RWPE2 (cell line): Measurements from ENCODE around the gene DDC.
A peak's percentile ranks its signal among the peaks of the same experiment; 100 is the strongest.

Source experiments
- ATAC-seq: fragments of 200-7000 bp; cut with Tn5 transposase; 3 replicates; pipeline ENCODE4 v1.9.1; 2021; ENCODE audit warnings: low read depth
- DNase-seq: peaks from one replicate; pipeline ENCODE4 v3.0.0-alpha.2; 2020; ENCODE audit warnings: low spot score
- H3K27ac ChIP-seq: fragments of 450-650 bp; 2 replicates; pipeline ENCODE4 v1.5.1; 2017; ENCODE audit warnings: mild to moderate bottlenecking; ENCODE audit not compliant: poor library complexity, severe bottlenecking
- H3K27me3 ChIP-seq: fragments of 250-450 bp; sonication (Bioruptor Pico); 2 replicates; pipeline ENCODE4 v1.5.1; 2021; ENCODE audit warnings: mild to moderate bottlenecking, moderate library complexity; ENCODE audit not compliant: insufficient read depth, poor library complexity, severe bottlenecking
- H3K36me3 ChIP-seq: fragments of 250-450 bp; sonication (Bioruptor Pico); 2 replicates; pipeline ENCODE4 v1.5.1; 2020; ENCODE audit warnings: low read depth, mild to moderate bottlenecking, moderate library complexity
- H3K4me1 ChIP-seq: fragments of 250-450 bp; sonication (Bioruptor Pico); 2 replicates; pipeline ENCODE4 v1.5.1; 2021; ENCODE audit warnings: mild to moderate bottlenecking, moderate library complexity; ENCODE audit not compliant: insufficient read depth, poor library complexity, severe bottlenecking
- H3K4me3 ChIP-seq: fragments of 250-450 bp; sonication (Bioruptor Pico); 2 replicates; pipeline ENCODE4 v1.5.1; 2021; ENCODE audit warnings: mild to moderate bottlenecking, moderate library complexity; ENCODE audit not compliant: severe bottlenecking
- H3K9me3 ChIP-seq: fragments of 250-450 bp; sonication (Bioruptor Pico); 2 replicates; pipeline ENCODE4 v1.5.1; 2021; ENCODE audit warnings: mild to moderate bottlenecking, moderate library complexity; ENCODE audit not compliant: severe bottlenecking
- TF ChIP-seq, protein P1 (sequence below): fragments of 450-650 bp; IDR thresholded peaks from one replicate; pipeline ENCODE4 v1.5.1; 2017; ENCODE audit warnings: mild to moderate bottlenecking, moderate library complexity; ENCODE audit not compliant: poor library complexity, severe bottlenecking

Gene DDC

DNA sequence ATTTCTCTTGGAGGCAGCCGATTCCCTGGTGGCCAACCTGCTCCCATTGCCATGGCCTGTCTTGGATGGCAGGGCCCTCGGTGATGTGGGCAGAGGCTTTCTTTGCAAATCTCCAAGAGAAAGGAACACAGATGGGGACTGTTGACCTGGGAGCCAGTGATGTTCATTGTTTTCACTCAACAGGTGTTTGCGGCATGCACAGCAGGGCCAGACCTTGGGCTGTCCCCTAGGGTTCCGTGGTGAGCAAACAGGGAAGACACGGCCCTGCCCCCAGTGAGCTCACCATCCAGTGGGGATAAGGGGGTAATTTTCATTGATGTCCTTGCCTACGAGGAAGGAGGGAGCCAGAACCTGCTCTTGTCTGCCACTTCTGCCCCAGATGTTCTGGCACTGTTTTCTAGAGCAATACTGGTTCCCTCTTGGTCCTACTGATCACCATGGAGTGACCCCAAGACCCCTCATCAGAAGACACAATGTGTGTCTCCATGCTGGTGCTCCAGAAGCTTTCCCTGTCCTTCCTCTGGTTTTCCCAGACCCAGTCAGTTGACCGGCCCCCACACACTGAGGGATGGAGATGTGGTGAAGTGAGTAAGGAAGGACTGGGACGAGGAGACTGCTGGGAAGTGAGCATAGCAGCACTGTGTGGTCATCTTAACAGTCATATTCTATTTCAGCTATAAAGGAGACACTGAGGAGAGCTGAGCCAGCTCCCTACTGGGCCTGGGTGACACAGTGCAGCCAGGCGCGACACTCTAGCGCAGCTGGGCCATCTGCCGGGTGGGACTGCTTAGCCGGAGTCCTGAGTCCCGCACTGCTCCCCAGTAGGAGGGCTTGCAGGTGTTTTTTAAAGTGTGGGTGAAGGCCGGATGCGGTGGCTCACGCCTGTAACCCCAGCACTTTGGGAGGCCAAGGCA lies 94.7 kb downstream of the DDC start:
- no peak for DNase-seq
- H3K9me3 ChIP-seq = no peaks in the 10 kb centered on the region
- H3K4me3 ChIP-seq = no peak overlapping the region
- TF ChIP-seq, protein P1, sequence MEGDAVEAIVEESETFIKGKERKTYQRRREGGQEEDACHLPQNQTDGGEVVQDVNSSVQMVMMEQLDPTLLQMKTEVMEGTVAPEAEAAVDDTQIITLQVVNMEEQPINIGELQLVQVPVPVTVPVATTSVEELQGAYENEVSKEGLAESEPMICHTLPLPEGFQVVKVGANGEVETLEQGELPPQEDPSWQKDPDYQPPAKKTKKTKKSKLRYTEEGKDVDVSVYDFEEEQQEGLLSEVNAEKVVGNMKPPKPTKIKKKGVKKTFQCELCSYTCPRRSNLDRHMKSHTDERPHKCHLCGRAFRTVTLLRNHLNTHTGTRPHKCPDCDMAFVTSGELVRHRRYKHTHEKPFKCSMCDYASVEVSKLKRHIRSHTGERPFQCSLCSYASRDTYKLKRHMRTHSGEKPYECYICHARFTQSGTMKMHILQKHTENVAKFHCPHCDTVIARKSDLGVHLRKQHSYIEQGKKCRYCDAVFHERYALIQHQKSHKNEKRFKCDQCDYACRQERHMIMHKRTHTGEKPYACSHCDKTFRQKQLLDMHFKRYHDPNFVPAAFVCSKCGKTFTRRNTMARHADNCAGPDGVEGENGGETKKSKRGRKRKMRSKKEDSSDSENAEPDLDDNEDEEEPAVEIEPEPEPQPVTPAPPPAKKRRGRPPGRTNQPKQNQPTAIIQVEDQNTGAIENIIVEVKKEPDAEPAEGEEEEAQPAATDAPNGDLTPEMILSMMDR = no peak
- no peaks in the 10 kb centered on the region for H3K27me3 ChIP-seq
- H3K36me3 ChIP-seq = no peaks in the 10 kb centered on the region
- no peaks in the 10 kb centered on the region for H3K4me1 ChIP-seq
- no peak for ATAC-seq
- no peak overlapping the region for H3K27ac ChIP-seq

DNA sequence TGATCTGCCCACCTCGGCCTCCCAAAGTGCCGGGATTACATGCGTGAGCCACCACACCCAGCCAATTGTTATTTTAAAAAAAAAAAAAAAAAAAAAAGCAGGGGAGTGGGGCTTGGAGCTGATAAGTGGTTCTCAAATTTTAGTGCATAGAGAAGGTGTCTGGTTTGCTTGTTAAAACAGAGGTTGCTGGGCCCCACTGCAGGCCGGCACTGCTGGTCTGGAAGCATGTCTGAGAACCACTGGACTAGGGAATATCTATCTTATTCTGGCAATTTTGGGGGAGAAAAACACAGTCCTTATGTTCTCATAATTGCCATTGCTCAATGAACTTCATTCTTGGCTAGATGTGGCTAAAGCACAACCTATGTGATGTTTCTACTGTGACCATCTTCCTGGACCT lies 96.0 kb downstream of the DDC start:
- H3K36me3 ChIP-seq = no peaks in the 10 kb centered on the region
- DNase-seq (no peak), ATAC-seq (no peak)
- TF ChIP-seq, protein P1 = no peak
- no peak overlapping the region for H3K4me3 ChIP-seq
- H3K27ac ChIP-seq = no peak overlapping the region
- no peaks in the 10 kb centered on the region for H3K27me3 ChIP-seq
- no peaks in the 10 kb centered on the region for H3K4me1 ChIP-seq
- no peaks in the 10 kb centered on the region for H3K9me3 ChIP-seq

DNA sequence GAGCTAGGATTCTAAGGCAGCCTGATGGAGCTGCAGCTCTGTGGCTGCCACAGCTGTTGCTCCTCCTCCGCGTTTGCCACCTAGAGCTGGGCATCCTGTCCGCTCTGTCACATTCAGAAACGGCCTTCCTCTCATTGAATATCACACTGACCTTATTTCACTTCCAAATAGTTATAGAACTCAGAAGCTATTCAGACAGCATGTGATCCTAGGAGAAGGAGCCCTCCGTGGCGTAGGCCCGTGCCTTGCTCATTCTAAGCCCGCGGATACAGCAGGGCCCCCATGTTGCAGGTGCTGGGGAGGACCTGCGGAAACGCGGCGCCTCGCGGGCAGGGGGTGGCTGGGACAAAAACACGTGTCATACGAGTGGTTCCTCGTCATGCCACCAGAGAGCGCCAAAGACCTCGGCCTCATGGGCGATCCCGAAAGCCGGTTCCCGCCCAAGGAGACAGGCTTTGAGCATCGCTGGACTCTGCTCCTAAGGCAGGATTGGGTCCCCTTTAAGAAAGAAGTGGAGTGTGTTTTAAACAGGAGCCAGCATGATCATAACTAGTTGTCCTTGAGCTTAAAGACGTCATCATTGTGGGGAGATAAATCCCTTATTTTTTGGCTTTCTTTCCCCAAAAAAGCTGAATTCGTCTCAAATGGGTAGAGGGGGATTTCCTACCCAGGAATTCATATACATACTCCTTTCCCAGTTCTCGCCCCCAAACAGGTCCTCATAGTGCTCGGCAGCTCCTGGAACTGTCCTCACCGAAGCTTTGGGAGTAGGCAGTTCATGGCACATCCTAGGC lies 97.2 kb downstream of the DDC start:
- no peaks in the 10 kb centered on the region for H3K4me1 ChIP-seq
- no peak overlapping the region for H3K27ac ChIP-seq
- TF ChIP-seq, protein P1 = peak; percentile 93
- no peaks in the 10 kb centered on the region for H3K27me3 ChIP-seq
- H3K9me3 ChIP-seq = no peaks in the 10 kb centered on the region
- H3K4me3 ChIP-seq = no peak overlapping the region
- DNase-seq = no peak
- no peaks in the 10 kb centered on the region for H3K36me3 ChIP-seq
- ATAC-seq = peak; percentile 84

DNA sequence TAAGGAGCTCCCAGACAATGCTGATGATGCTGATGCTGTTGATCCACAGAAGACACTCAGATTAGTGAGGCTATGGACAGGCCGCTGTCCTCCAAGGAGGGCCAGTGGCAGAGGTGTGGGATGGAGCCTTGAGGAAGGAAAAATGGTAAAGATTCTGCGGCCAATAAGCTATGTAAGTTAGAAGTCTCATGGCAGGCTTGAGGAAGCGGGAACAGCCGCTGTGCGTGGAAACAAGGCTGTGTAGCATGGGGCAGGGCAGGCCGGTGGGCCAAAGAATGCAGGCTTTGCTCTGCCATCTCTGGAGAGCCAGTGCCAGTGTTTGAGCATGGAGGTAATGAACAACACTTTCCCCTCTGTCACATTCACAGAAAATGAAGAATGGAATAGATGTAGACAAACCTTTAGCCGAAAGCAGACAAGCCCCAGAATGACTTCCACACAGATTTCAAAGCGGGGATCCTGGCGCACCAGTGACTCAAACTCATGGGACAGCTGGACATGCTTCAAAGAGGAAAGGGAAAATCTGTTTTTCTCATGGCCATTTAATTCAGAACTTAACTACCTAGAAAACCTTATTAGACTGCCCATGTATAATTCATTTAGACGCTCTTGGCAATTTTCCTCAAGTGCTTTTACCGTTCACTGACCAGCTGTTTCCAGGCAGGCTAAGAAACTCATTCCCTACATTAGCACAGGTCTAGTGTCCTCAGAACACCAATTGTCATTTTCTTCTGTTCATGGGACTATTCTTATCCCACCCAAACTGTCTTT lies 98.2 kb downstream of the DDC start:
- DNase-seq (no peak), ATAC-seq (no peak)

More for the DNA sequence above, 98.2 kb downstream of the DDC start:
- Histone ChIP-seq H3K4me1 (no peaks in the 10 kb centered on the region), H3K9me3 (no peaks in the 10 kb centered on the region), H3K27me3 (no peaks in the 10 kb centered on the region), H3K27ac (no peak overlapping the region), H3K36me3 (no peaks in the 10 kb centered on the region), H3K4me3 (no peak overlapping the region)
- TF ChIP-seq, protein P1 = no peak
